Measurements from ENCODE around the gene RNF148. TPM values are rescaled to one million over a fixed set of nuclear protein-coding genes. Genes with fewer than 3 reads are reported as not detected.

The RNF148 gene, protein sequence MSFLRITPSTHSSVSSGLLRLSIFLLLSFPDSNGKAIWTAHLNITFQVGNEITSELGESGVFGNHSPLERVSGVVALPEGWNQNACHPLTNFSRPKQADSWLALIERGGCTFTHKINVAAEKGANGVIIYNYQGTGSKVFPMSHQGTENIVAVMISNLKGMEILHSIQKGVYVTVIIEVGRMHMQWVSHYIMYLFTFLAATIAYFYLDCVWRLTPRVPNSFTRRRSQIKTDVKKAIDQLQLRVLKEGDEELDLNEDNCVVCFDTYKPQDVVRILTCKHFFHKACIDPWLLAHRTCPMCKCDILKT
- total RNA-seq (ENCODE audit: insufficient read depth, low replicate concordance): 0.48 TPM

DNA sequence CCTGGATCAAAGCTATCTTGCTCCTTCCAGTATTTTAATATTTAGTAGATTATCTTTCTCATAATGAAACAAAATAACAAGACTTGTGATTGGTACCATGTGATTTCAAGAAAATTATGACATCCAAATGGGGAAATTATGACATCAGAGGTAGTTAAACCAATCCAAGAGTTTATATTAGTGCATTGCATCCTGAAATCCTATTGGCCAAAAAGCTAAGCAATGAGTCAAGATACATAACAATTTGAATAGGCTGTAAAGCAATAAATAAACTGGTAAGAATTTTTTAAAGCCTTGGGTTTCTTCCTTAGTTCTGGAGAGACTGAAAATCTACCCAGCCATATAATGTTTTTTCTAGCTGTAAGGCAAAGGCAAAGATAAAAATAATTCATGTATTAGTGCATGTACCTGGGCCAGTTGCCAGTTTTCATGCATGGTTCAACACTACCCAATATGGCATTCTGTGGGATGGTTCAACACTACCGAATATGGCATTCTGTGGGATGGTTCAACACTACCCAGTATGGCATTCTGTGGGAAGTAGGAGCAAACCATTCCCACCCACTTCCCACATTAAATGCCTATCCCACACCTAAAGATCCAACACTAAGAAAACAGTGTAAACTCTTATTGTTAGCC is at the start of gene RNF148:
Gene RNF148 (minus strand): TSS at position 51 of the 639 bp plus-strand sequence. CDS start 172 bp downstream, outside the sequence.
- DNase-seq (ENCODE audit: low spot score): no peak

DNA sequence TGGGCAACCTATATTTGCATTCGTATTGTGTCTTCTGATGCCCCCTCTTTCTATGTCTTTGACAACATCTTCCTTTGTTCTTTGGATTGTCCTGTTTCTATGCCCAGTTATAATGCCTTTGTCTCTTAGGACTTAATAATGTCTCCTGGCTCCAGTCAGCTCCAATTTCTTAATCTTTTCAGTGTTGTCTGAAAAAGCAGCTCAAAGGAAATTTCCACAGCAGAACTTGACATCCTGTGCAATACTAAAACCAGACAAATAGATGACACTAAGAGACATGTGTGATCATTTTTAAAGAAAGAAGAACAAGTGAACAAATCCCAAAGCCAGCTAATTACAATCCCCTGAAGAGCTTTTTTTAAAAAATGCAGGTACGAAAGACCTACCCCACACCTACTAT is 47.7 kb upstream of the RNF148 start:
- DNase-seq (ENCODE audit: low spot score): no peak

DNA sequence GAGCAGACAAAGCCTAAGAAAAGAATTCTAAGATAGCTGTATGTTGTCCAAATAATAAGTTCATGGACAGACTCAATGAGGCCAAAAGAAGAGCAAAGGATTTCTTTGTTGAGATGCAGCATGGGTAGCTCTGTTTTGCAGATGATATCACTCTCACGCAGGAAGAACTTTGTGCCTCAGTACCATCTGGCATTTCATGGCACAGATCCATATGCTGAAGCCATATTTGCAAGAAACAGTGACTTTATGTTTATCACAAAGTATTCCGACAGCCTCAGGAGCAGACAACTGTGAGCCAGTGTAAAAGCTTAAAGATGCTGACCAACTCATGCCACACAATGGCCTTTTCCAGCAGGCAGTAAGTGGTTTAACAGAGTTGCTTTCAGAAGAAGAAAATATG is 45.5 kb upstream of the RNF148 start:
- no peak for DNase-seq (ENCODE audit: low spot score)

DNA sequence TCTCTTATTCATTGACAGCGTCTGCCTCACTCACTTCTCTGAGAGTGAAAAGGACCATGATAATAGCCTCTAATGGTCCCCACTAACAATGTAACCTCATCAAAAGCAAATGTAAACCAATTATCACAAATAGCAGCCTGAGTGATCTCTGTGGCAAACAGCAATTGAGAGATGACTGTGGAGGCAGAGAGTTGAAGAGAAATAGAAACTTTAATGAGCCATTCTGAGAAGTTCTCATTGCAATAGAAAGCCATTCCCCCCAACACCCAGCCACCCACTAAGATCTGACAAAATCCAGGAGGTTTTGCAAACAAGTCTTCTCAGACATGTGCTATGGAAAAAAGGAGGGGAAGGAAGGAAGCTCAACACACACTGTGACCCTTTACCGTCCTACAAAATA is 44.2 kb upstream of the RNF148 start:
- DNase-seq (ENCODE audit: low spot score): no peak

DNA sequence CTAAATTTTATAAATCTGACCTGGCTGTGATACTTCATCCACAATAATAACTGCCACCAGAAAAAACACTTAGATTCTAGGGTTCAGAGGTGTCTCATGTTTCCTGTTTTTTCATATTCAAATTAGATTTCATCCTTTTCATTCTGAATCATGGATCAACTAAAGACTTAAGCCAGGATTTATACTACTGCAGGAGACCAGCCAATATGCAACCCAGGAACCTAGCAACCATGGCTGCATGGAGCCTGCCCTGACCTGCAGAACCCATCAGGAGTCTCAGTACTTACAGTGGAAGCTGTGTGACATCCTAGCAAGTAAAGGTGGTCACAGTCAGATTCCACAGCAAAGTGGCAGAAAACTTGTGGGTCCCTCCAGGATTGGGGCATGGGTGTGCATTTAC is 40.5 kb upstream of the RNF148 start:
- no peak for DNase-seq (ENCODE audit: low spot score)

DNA sequence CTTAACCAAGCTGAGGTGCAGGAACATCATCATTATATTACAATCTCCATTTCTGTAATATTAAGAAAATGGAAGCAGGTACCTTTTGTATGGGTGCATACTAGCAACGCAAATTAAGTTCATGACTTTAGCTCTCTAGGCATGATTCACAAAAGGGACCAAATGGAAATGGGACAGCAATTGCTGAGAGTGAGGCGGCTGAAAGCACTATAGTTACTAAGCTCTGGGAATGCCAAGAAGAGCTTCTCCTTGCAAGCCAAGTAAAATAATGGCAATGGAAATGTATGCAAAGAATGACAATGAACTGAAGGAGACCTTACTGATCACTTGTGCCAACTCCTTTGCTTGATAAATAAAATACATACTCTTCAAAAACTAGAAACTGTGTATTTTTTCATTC is 36.2 kb upstream of the RNF148 start:
- DNase-seq (ENCODE audit: low spot score): no peak

DNA sequence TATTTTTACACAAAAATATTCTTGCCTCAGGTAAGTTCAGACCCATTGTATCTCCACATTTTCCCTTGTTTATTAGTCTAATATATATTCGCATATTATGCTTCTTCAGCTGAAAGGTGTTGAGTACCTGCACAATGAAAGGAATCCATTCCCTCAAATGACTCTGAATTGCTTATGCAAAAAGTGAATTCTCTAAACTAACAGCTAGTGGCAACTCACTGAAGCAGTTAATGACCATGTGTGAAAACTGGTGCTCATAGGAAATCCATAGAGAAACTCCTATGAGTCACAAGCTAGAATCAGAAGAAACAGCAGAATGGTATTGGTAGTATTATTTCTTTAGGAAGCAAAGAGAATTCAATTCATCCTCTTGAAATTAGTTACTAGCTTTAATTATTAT is 33.5 kb upstream of the RNF148 start:
- no peak for DNase-seq (ENCODE audit: low spot score)

DNA sequence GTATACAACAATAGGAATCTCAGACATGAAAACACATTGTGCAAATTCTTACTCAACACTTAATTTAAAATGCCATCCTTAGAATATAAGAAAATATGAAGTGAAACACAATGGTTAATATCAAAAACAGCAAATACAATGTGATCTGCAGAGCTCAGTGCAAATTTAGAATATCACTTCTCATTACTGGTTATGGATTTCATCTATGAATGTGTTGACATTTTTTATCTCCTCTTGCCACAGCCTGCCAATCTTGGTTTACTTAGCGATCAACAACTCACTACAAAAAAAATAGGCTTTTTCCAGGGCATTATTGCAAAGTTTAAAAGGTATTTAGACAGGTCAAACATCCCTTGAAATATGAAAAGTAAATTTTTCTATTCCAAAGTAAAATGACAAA is 25.0 kb upstream of the RNF148 start:
- DNase-seq (ENCODE audit: low spot score): no peak

DNA sequence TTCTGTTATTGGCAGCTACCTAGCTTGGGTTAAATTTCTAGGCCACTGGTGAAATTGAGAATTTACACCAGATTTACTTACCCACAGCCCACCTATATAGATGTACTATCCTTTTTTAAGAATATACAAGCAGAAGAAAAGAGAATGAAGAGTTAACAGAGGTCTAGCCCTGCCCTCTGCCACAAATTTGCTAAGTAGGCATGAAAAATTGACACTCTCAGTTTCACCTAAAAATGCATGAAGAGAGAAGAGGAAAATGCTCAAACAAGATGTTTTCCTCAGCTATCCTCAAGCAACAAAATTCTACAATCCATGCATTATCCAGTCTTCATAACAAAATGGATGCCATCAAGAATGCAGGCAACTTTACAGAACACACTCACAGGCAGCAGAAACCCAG is 24.6 kb upstream of the RNF148 start:
- DNase-seq (ENCODE audit: low spot score): no peak

DNA sequence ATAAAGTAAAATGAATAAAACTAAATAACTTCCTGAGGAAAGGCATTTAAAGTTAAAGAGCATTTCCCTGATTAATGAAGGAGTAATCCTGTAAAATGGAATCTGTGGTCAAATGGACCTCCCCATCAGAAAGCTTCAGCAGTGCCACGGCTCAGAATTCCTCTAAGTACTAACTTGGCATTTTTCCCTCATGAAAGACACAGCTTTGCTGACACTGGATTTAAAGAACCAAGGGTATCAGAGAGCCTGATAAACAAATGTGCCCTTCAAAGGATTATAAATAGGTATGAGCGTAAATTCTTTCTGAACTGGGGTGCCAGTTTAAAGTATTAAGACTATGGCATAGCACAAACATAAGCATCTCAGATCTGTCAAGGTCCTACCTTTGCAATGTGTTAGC is 24.2 kb upstream of the RNF148 start:
- no peak for DNase-seq (ENCODE audit: low spot score)

DNA sequence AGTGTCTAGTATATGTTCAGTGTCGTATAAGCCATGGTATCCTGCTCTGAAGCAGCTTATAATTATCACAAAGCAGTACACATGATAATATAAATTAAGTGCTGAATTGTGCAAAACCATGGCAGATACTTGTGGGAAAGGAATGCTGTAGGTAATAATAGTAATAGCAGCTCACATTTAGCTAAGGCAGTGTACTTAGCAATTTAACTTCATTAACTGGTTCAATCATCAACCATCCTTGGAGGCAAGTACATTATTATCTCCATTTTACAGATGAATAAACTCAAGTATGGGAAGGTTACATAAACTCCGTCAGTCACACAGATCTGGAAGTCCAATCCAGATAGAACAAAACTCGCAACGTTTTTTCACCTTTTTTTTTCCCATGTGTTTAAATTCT is 21.6 kb upstream of the RNF148 start:
- no peak for DNase-seq (ENCODE audit: low spot score)

DNA sequence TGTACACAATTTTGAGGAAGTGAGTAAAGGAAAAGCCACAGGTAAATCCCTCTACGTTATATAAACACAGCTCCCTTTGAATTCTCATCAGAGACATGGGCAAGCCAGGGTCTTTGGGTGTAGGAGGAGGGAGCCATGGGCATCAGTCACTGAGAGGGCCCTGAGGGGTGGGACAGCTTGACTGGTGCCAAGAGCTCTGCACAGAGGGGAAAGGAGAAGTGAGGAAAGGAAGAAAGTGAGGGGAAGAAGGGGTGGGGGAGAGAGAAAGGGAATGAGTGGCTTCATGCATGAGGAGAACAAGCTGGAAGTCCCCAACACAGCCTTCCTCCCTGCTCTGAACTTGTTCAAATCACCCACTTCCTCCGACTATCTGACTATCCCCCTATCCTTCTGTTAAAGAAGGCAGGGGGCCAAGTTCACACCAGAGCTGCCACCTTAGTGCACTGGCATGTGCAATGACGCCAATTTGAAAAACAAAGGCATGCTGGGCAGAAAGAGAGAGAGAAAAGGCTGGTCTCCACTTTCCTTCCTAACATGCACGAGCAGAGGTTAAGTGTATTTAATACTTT is 16.4 kb upstream of the RNF148 start:
- DNase-seq (ENCODE audit: low spot score): no peak

DNA sequence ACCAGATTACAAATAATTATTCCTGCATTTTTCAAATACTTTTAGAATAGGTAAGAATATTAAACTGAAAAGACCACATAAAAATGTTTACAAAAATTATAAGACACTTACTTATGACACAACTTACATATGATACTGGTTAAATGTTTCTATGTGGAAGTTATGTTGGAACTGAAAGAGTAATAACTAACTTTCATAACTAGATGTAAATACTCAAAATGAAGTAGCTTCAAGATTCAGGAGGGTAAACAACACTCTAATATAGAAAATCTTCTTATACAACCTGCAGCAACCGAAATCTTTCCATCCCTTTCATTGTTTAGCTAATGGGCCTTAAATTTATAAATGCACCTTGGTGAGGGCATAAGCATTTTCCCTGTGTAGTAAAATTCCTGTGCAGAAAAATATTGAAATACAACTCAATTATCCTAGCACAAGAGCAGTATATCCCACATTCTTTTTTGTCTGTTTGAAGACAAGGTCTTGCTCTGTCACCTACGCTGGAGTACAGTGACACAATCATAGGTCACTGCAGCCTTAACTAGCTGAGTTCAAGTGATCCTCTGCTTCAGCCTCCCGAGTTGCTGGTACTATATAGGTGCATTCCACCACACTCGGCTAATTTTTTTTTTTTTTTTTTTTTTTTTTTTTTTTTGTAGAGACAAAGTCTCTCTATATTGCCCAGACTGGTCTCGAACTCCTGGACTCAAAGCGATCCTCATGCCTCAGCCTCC is 14.8 kb upstream of the RNF148 start:
- DNase-seq (ENCODE audit: low spot score): no peak

DNA sequence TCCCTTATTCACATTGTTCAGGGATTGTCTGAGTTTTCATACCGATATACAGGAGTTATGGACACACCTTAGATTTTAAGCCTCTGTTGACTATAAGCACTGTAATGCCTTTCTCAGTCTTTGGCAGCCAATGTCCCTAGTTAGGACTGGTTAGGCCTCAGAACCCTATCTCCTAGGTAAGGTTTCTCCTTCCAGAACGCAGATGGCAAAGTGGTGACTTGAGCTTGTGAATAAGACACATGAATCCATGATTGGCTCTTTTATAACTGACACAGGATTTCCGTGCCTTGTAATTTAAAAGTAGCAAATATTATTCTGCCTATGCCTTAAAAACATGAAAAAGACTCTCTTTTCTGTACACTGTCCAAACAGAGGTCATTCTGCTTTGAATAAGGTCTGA is 12.5 kb upstream of the RNF148 start:
- no peak for DNase-seq (ENCODE audit: low spot score)

DNA sequence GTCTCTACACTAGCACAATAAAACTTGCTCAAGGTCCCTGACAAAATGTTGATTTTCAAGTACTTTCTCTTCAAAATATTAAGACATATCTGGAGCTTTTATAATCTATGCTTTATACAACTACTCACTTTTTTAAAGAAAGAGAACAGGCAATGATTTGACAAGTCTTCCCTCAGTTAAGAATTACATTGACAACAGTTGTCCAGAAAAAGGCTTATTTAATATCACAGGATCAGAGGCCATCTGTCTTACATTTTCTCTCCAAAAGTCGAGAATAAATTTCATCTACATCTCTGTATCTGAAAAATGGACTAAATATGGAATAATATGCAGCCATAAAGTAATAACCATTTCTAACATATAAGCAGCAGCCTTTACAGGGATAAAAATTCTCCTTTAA is 8.2 kb upstream of the RNF148 start:
- no peak for DNase-seq (ENCODE audit: low spot score)

DNA sequence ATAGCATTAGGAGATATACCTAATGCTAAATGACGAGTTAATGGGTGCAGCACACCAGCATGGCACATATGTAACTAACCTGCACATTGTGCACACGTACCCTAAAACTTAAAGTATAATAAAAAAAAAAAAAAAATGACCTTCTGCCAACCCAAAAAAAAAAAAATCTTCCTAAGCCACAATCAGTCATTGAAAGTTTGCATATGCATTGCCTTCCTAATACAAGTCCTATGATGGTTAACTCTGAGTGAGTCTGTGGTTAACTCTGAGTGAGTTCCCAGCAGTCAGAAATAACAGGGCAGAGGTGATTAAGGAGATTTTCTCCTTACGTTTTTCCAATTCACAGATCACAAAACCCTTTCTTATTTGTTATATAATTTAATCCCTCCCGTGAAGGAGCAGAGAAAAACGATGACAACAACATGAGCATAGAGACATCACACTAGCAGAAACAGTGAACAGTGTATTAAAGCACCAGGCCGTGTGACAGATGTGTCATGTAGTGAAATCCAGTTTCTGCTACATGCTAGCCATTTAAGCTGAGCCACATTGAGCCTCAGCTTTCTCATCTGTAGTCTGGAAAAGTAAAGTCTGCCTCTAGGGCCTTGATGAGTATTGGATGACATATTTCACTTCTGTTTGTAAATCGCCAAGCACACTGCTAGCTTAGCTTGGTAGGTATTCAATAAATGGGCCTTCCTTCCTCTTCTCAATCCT is 7.4 kb upstream of the RNF148 start:
- DNase-seq (ENCODE audit: low spot score): no peak

DNA sequence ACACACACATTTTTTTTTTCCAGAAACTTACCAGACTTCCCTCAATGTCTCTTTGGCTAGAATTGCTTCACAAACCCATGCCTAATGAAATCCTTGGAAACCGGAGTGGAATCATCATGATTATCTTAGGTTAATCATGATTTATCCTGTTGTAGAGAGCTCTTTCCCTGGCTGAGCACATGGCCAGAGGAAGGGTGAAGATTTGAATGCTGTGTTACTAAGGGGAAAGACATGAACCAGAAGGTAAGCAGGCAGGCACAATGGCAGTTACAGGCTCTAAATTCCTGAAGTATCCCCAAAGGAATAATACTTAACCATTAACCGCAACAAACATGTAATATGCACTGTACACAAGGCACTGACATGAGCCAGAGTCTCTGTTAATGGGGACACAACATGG is 4.1 kb upstream of the RNF148 start:
- DNase-seq (ENCODE audit: low spot score): no peak

DNA sequence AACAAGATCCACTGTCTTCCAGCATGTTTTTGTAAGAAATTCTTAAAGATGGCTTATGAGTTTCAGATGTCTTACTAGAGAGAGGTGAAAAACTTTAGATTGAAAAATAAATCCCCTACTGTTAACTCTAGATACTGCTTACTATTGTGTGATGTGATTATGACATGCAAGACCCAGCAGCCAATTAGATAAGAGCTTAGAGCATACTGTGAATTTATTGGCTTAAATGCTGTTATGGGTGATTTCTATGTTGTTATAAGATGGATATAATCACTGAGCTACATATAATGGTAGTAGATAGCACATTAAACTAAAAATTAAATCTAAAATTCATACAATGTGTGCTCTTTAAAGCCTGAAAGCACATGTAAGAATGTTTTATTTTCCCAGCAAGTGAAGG is 3.7 kb downstream of the RNF148 start, which contains the start of gene RNF133:
Gene RNF133 (minus strand): TSS at position 101 of the 400 bp plus-strand sequence. CDS start 199 bp downstream, outside the sequence.
- no peak for DNase-seq (ENCODE audit: low spot score)

DNA sequence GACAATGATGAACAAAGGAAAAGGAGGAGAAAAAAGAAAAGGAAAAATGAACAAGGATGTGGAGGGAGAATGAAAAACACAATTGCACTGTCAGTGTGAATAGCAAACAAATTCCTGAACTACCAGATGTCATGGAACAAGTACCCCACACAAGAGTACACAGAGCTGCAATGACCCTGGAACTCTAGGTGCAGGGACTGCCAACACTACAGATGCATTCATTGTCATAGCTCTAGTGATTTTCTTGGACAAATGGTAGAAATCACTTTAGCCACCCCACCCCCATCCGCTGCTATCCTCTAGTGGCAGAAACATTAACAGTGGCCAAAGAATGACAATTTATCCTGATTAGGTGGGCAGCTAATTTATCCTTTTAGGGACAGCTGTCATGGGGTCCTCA is 6.9 kb downstream of the RNF148 start:
- no peak for DNase-seq (ENCODE audit: low spot score)

DNA sequence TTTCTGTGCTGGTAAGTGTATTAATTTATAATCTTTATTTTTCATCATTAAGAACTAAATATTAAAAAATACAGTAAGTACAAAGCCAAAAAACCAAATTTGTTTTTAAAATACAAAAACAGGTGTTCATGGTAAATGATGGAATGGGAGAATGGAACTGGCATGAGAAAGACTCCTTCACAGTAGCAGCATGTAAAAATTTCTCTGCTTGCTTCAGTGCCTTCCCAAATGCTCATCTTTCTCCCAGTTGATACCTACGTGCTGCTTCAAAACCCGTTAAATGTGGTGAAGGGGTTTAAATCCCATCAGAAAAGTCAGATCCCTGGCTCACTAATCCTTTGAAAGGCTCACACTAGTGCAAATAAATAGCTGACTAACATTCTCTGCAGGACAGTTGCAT is 8.0 kb downstream of the RNF148 start:
- no peak for DNase-seq (ENCODE audit: low spot score)

DNA sequence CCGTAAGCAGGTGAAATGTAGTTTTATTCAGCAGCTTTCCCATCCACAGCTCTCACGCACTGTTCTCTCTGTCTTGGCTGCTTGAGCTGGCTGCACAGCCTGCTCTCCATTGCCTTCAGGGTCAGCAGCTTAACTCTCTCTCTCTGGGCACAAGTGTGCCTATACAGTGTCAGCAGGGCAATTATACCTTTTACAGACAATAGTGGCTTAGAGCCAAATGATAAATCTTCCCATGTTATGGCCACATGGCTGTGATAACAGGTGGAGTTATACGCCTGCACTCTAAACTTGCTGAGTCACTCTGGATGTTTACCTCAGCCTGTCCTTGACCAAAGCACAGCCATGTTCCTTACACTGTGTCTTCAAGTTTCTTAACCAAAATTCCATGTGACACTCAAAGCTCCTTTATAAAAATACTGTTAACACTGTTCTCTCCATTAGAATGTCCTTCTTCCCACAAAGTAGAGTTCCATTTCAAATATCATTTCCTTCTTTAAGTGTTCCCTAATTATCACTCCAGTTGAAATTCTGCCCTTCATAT is 9.9 kb downstream of the RNF148 start:
- no peak for DNase-seq (ENCODE audit: low spot score)

All from umbilical cord (tissue), 2 donors.